Measurements from ENCODE around the gene LPAR2.
"Not testable (repeated sequence)": the region's sequence is repeated elsewhere in the genome, so short reads cannot be mapped to it uniquely, and the experiment has no call there.

The LPAR2 gene

DNA sequence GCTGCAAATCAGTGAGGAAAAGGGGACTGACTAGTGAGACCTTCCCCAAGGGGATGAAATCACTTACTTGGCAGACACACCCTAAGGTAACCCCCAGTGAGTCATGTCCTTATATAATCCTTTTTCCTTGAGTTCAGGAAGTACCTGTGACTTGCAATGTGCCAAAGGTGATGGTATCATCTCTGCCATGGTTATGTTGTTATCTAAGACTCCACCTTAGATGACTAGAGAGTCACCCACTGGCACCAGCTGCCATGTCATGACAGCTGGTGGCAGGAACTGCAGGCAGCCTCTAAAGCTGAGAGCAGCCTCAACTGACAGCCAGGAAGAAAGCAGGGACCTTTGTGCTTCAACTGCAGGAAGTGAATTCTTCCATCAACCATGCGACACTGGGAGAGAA lies 22.0 kb downstream of the LPAR2 start:
- no peak for DNase-seq (ENCODE audit: low read depth)
- H3K4me3 ChIP-seq (ENCODE audit: control insufficient read depth, low read depth, low read length): no peak overlapping the region
- TF ChIP-seq, protein P1, sequence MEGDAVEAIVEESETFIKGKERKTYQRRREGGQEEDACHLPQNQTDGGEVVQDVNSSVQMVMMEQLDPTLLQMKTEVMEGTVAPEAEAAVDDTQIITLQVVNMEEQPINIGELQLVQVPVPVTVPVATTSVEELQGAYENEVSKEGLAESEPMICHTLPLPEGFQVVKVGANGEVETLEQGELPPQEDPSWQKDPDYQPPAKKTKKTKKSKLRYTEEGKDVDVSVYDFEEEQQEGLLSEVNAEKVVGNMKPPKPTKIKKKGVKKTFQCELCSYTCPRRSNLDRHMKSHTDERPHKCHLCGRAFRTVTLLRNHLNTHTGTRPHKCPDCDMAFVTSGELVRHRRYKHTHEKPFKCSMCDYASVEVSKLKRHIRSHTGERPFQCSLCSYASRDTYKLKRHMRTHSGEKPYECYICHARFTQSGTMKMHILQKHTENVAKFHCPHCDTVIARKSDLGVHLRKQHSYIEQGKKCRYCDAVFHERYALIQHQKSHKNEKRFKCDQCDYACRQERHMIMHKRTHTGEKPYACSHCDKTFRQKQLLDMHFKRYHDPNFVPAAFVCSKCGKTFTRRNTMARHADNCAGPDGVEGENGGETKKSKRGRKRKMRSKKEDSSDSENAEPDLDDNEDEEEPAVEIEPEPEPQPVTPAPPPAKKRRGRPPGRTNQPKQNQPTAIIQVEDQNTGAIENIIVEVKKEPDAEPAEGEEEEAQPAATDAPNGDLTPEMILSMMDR (conservative IDR thresholded peaks at IDR 0.05; ENCODE audit: control insufficient read depth, insufficient read depth, low read depth, low read length): no peak

- H3K4me3 ChIP-seq (ENCODE audit: control insufficient read depth, low read depth, low read length): no peak overlapping the region
- no peak for DNase-seq (ENCODE audit: low read depth)
- TF ChIP-seq, protein P1 (conservative IDR thresholded peaks at IDR 0.05; ENCODE audit: control insufficient read depth, insufficient read depth, low read depth, low read length): no peak
Measured at GRCh38 chr19:19602713-19603324, 25.2 kb downstream of the LPAR2 start.

DNA sequence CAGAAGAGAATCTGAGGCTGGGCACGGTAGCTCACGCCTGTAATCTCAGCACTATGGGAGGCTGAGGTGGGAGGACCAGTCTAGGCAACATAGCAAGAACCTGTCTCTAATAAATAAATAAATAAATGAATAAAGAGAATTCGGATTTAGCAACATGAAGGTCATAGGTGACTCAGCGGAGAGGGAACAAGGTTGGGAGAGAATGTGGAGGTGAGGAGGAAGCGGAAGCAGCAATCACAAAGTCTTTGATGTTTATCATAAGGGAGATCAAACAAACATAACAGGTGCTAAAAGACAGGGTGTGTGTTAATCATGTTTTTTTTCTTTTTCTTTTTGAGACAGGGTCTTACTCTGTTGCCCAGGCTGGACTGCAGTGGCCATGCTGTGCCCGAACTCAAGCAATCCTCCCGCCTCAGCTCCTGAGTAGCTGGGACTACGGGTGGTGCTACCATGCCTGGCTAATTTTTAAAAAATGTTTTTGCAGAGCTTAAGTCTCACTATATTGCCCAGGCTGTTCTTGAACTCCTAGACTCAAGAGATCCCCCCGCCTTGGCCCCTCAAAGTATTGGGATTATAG lies 25.8 kb downstream of the LPAR2 start:
- TF ChIP-seq, protein P1 (conservative IDR thresholded peaks at IDR 0.05; ENCODE audit: control insufficient read depth, insufficient read depth, low read depth, low read length): no peak
- no peak overlapping the region for H3K4me3 ChIP-seq (ENCODE audit: control insufficient read depth, low read depth, low read length)
- DNase-seq (ENCODE audit: low read depth): no peak

- H3K4me3 ChIP-seq (ENCODE audit: control insufficient read depth, low read depth, low read length): no peak overlapping the region
- DNase-seq (ENCODE audit: low read depth): no peak
- TF ChIP-seq, protein P1 (conservative IDR thresholded peaks at IDR 0.05; ENCODE audit: control insufficient read depth, insufficient read depth, low read depth, low read length): no peak
Measured at GRCh38 chr19:19600793-19601330, 27.2 kb downstream of the LPAR2 start.

DNA sequence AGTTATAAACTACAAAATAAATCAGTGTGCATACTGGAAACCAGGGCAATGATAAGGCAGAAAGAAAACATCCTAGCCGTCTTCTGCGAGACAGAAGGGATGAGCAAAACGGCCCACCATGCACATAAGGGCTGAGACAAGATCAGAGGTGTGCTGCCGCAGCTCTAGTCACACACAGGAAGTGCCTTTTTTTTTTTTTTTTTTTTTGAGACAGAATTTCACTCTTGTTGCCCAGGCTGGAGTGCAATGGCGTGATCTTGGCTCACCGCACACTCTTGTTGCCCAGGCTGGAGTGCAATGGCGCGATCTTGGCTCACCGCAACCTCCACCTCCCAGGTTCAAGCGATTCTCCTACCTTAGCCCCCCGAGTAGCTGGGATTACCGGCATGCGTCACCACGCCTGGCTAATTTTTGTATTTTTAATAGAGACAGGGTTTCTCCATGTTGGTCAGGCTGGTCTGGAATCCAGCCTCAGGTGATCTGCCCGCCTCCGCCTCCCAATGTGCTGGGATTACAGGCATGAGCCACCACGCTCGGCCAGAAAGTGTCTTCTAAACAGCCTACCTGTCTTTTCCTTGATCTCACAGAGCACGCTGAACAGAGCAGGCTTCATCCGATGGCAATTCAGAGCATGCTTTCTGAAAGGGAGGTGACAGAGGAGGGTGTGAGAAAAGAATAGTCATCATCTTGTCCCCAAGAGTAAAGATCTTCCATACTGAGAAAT lies 29.1 kb downstream of the LPAR2 start:
- H3K4me3 ChIP-seq (ENCODE audit: control insufficient read depth, low read depth, low read length); DNase-seq (ENCODE audit: low read depth): not testable (repeated sequence)

GRCh38 chr19:19597809-19598306 lies 30.2 kb downstream of the LPAR2 start:
- H3K4me3 ChIP-seq (ENCODE audit: control insufficient read depth, low read depth, low read length): no peak overlapping the region
- TF ChIP-seq, protein P1 (conservative IDR thresholded peaks at IDR 0.05; ENCODE audit: control insufficient read depth, insufficient read depth, low read depth, low read length): no peak
- no peak for DNase-seq (ENCODE audit: low read depth)

DNA sequence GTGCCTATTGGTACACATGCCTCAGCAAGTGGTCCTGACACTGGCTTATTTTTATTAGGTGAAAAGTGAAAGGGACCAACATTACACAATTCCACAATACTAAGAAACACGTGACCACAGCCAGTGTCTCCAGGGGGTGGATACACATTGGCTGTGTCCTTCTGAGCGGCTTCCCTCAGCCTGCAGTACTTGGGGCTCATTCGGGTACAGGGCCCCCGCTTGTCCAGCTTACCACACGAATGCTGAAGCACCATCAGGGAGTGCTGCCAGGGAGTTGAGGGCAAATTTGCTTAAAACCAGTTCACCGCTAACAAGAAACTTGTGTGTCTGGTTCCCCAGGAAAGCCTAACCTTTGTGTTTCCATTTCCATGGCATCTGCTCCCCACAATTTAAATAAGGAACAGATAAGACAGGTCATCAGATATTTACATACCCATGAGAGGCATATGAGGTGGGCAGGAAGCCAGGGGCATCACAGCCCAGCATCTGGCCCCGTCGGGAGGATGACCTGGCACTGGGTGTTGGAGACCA lies 32.8 kb downstream of the LPAR2 start:
- DNase-seq (ENCODE audit: low read depth): peak; percentile 74
- H3K4me3 ChIP-seq (ENCODE audit: control insufficient read depth, low read depth, low read length): no peak overlapping the region
- TF ChIP-seq, protein P1 (conservative IDR thresholded peaks at IDR 0.05; ENCODE audit: control insufficient read depth, insufficient read depth, low read depth, low read length): no peak
